HG03460 (cell line): Measurements from ENCODE around the gene RBM20.

Source experiments
- ATAC-seq: cut with Tn5 transposase; IDR thresholded peaks from one replicate; pipeline ENCODE4 v1.9.1; 2021; ENCODE audit not compliant: unreplicated experiment

The RBM20 gene

DNA sequence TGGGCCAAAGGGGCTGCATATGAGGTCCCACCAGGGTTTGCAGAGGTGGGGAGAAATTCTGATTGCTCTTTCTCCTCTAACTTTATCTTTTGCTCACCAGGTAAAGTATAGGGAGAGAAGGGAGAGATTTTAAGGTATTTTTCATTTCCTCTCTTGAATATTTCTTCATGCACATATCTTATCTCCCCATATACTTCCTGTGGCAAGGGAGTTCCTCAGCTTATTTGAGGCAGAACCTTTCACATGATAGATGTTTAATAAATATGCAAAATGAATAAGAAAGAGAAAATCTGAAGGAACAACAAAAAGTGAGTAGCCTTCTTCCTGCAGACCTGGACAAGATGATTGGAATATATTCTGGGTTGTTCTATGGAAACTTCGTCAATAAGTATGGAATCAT, 160.2 kb downstream of the RBM20 start:
- no peak for ATAC-seq

- ATAC-seq, result no peak
Observed at GRCh38 chr10:110805292-110805691, 161.2 kb downstream of the RBM20 start.

DNA sequence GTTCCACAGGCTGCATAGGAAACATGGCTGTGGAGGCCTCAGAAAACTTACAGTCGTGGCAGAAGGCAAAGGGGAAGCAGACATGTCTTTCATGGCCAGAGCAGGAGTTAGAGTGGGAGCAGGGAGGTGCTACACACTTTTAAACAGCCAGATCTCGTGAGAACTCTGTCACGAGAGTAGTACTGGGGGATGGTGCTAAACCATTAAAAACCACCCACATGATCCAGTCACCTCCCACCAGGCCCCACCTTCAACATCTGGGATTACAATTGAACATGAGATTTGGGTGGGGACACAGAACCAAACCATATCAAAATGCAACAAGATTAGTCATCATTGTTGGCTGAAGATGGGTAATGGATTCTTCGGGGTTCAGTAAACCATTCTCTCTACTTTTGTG, 162.2 kb downstream of the RBM20 start:
- no peak for ATAC-seq

DNA sequence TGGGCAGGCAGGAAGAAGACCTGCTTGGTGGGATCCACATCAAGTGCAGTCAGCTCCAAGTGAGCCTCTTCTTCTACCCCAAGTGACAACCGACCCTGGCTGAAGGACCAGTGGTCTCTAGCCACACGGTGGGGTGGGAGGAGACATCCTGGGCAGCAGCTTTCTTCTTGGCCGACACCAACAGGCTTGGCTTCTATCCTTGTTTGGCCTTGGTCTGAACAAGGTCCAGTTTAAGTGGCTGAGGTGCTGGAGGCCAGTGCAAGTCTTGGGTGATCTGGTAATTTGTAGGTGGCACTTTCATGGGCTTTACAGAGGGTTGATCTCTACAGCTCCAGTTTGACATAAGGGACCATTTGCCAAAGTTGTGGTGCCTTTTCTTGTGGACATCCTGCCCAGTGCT, 164.0 kb downstream of the RBM20 start:
- no peak for ATAC-seq

DNA sequence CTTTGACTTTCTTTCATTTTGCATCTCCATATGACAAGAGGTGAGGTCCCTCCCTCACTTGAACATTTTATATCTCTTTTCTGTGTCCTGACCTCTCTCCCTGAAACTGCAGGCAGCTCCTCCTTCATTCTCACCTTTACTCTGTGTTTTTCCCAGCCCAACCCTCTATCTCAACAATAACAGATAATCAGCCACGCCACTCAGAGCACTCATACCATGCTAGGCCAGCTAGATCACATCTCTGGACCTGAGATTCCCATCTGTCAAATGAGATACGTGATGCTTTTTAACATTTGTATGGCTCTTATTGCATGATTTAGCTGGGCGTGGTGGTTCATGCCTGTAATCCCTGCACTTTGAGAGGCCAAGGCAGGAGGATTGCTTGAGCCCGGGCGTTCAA, 164.5 kb downstream of the RBM20 start:
- no peak for ATAC-seq

- no peak for ATAC-seq
Observed at GRCh38 chr10:110810625-110811024, 166.5 kb downstream of the RBM20 start.

- no peak for ATAC-seq
Observed at GRCh38 chr10:110811791-110812581, 167.8 kb downstream of the RBM20 start.

DNA sequence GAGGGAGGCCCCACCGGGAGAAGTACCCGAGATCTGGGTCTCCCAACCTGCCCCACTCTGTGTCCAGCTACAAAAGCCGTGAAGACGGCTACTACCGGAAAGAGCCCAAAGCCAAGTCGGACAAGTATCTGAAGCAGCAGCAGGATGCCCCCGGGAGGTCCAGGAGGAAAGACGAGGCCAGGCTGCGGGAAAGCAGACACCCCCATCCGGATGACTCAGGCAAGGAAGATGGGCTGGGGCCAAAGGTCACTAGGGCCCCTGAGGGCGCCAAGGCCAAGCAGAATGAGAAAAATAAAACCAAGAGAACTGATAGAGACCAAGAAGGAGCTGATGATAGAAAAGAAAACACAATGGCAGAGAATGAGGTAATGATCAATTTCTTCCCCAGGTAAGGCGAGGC, 168.4 kb downstream of the RBM20 start:
- no peak for ATAC-seq

- ATAC-seq, result no peak
Observed at GRCh38 chr10:110813743-110814472, 169.8 kb downstream of the RBM20 start.

- peak; percentile 69 for ATAC-seq
Observed at GRCh38 chr10:110815354-110816004, 171.3 kb downstream of the RBM20 start.

- no peak for ATAC-seq
Observed at GRCh38 chr10:110817614-110818013, 173.5 kb downstream of the RBM20 start.

GRCh38 chr10:110818311-110819256, 174.4 kb downstream of the RBM20 start:
- ATAC-seq, result no peak

DNA sequence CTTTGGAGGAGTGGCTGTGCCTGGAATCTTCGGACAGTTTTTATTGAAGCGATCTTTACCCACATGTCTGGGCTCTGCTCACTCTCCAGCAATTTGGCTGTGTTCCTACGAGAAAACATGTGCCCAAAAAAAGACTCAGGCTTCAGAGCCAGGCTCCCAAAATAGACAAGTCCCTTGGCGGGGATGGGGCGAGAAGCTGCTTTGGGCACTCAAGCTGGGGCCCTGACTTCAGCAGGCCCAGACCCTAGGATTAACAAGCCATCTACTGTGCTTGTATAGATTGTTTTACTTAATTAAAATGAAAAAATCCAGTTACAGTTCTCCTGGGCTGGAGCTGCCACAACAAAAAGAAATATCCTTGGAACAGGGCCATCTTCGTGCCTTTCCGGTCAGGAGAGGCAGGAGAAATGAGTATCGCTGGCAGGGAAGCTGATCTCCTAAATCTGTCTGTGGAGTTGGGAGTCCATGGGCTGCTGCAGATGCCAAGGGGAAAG, 176.2 kb downstream of the RBM20 start:
- ATAC-seq, result no peak

GRCh38 chr10:110821508-110821907, 177.4 kb downstream of the RBM20 start:
- no peak for ATAC-seq

GRCh38 chr10:110822035-110822711, 178.0 kb downstream of the RBM20 start:
- no peak for ATAC-seq

GRCh38 chr10:110822712-110823311, 178.7 kb downstream of the RBM20 start:
- ATAC-seq, result no peak

DNA sequence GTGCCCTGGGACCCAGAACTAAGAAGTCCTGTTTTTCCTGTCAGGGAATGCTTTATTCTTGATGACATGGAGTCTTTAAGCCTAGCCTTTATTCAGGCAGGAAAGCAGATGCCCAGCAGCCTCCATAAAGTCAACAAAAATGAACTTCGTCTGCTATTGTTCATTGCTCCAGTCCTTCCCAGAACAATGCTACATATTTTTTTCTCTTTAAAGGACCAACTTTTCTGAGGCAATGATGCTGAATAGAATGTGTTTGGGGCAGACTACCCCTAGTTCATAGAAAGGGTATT, 180.0 kb downstream of the RBM20 start:
- no peak for ATAC-seq

- no peak for ATAC-seq
Observed at GRCh38 chr10:110824660-110825059, 180.5 kb downstream of the RBM20 start.

GRCh38 chr10:110825508-110825907, 181.4 kb downstream of the RBM20 start:
- ATAC-seq, result no peak

- ATAC-seq, result no peak
Observed at GRCh38 chr10:110827410-110827809, 183.3 kb downstream of the RBM20 start.
